Esophagus (tissue), 2 donors: ENCODE results near the gene GPR142. TPM values are rescaled to one million over a fixed set of nuclear protein-coding genes. Genes with fewer than 3 reads are reported as not detected.
"Not testable (repeated sequence)": the region's sequence is repeated elsewhere in the genome, so short reads cannot be mapped to it uniquely, and the experiment has no call there.

Experiments used
- H3K27ac ChIP-seq, 2 donors: one replicate each; pipeline ENCODE4 v1.5.1; 2013; ENCODE audit warnings: low read depth in 2 of 2, mild to moderate bottlenecking in 2 of 2, inconsistent platforms in 1 of 2, low read length in 1 of 2, moderate library complexity in 1 of 2
- H3K27me3 ChIP-seq, 2 donors: one replicate each; pipeline ENCODE4 v1.6.1; 2013; ENCODE audit warnings: low read length in 2 of 2, control low read depth in 1 of 2, mild to moderate bottlenecking in 1 of 2; ENCODE audit not compliant: insufficient read depth in 2 of 2, control insufficient read depth in 1 of 2
- H3K36me3 ChIP-seq, 2 donors: one replicate each; pipeline ENCODE4 v1.6.1; 2013; ENCODE audit warnings: low read length in 1 of 2; ENCODE audit not compliant: control insufficient read depth in 2 of 2, insufficient read depth in 2 of 2
- H3K4me1 ChIP-seq, 2 donors: one replicate each; pipeline ENCODE4 v1.6.1; 2013; ENCODE audit warnings: low read length in 1 of 2; ENCODE audit not compliant: control insufficient read depth in 2 of 2, insufficient read depth in 2 of 2
- H3K4me3 ChIP-seq, 2 donors: one replicate each; pipeline ENCODE4 v1.5.1; 2013; ENCODE audit warnings: low read length in 2 of 2, mild to moderate bottlenecking in 2 of 2, low read depth in 1 of 2, moderate library complexity in 1 of 2
- H3K9me3 ChIP-seq, 2 donors: one replicate each; pipeline ENCODE4 v1.6.1; 2013; ENCODE audit warnings: mild to moderate bottlenecking in 2 of 2, low read depth in 1 of 2, low read length in 1 of 2, moderate library complexity in 1 of 2; ENCODE audit not compliant: control insufficient read depth in 2 of 2, insufficient read depth in 1 of 2
- WGBS, 2 donors: extraction: QIAGEN DNeasy Blood & Tissue Kit; methylation state at CpG; one replicate each; pipeline ENCODE4 v1.1.7; 2013; 5-methylcytosine and 5-hydroxymethylcytosine counted together
- polyA plus RNA-seq, 2 donors: library from polyadenylated mRNA; stranded (reverse); fragments of 200-250 nt; gene quantifications; one replicate each; pipeline ENCODE4 v1.2.3, GENCODE V29; 2013
- donor health status: healthy with polysubstance abuse.
- donor health status: Bipolar disorder and iron deficiency.

Gene GPR142
- polyA plus RNA-seq, 2 donors, result 0.09 TPM; not detected in 1

GRCh38 chr17:74403512-74404137 lies 36.3 kb downstream of the GPR142 start:
- Histone ChIP-seq H3K4me1 (peaks cover 0 to 6% of the 10 kb centered on the region in 2 donors), H3K4me3 (no peak overlapping the region), H3K27me3 (no peaks in the 10 kb centered on the region), H3K27ac (no peak overlapping the region), H3K36me3 (no peaks in the 10 kb centered on the region), H3K9me3 (no peaks in the 10 kb centered on the region)
- WGBS, 2 donors, result 72 to 73% methylated on average over 12 of the region's 12 CpGs

GRCh38 chr17:74404218-74404617 lies 36.9 kb downstream of the GPR142 start:
- Histone ChIP-seq H3K4me1 (peaks cover 0 to 6% of the 10 kb centered on the region in 2 donors), H3K9me3 (no peaks in the 10 kb centered on the region), H3K4me3 (no peak overlapping the region), H3K27ac (no peak overlapping the region), H3K27me3 (no peaks in the 10 kb centered on the region), H3K36me3 (no peaks in the 10 kb centered on the region)
- 53 to 58% methylated on average over 7 of the region's 7 CpGs for WGBS, 2 donors

GRCh38 chr17:74404789-74405188 lies 37.5 kb downstream of the GPR142 start:
- peaks cover 0 to 6% of the 10 kb centered on the region in 2 donors for H3K4me1 ChIP-seq

GRCh38 chr17:74405311-74405710 lies 38.0 kb downstream of the GPR142 start:
- H3K27ac ChIP-seq, H3K4me3 ChIP-seq, H3K36me3 ChIP-seq, H3K9me3 ChIP-seq, H3K4me1 ChIP-seq, H3K27me3 ChIP-seq: not testable (repeated sequence)
- 90 to 95% methylated on average over 5 of the region's 5 CpGs for WGBS, 2 donors

More at GRCh38 chr17:74404789-74405188, 37.5 kb downstream of the GPR142 start:
- no peaks in the 10 kb centered on the region for H3K27me3 ChIP-seq
- no peaks in the 10 kb centered on the region for H3K36me3 ChIP-seq
- H3K4me3 ChIP-seq, result no peak overlapping the region
- no peak overlapping the region for H3K27ac ChIP-seq
- WGBS, 2 donors, result 67 to 69% methylated on average over 6 of the region's 6 CpGs
- no peaks in the 10 kb centered on the region for H3K9me3 ChIP-seq

- H3K36me3 ChIP-seq, result no peaks in the 10 kb centered on the region
- peaks cover 0 to 2% of the 10 kb centered on the region in 2 donors for H3K9me3 ChIP-seq
- H3K4me3 ChIP-seq, result no peak overlapping the region
- H3K27ac ChIP-seq, result no peak overlapping the region
- WGBS, 2 donors, result 69 to 86% methylated on average over 5 of the region's 5 CpGs
- H3K27me3 ChIP-seq, result no peaks in the 10 kb centered on the region
- H3K4me1 ChIP-seq, result peaks cover 0 to 6% of the 10 kb centered on the region in 2 donors
These were observed 40.1 kb downstream of the GPR142 start for GRCh38 chr17:74407384-74407783.

- H3K27me3 ChIP-seq, result no peaks in the 10 kb centered on the region
- 70 to 72% methylated on average over 3 of the region's 3 CpGs for WGBS, 2 donors
- peaks cover 0 to 6% of the 10 kb centered on the region in 2 donors for H3K4me1 ChIP-seq
- H3K36me3 ChIP-seq, result no peaks in the 10 kb centered on the region
- H3K27ac ChIP-seq, result no peak overlapping the region
- no peak overlapping the region for H3K4me3 ChIP-seq
- peaks cover 0 to 2% of the 10 kb centered on the region in 2 donors for H3K9me3 ChIP-seq
These were observed 41.0 kb downstream of the GPR142 start for GRCh38 chr17:74408262-74408661.

- Histone ChIP-seq H3K36me3 (no peaks in the 10 kb centered on the region), H3K27ac (no peak overlapping the region), H3K4me1 (peaks cover 0 to 6% of the 10 kb centered on the region in 2 donors), H3K4me3 (no peak overlapping the region), H3K9me3 (peaks cover 0 to 2% of the 10 kb centered on the region in 2 donors), H3K27me3 (no peaks in the 10 kb centered on the region)
- WGBS, 2 donors, result 53 to 66% methylated on average over 4 of the region's 4 CpGs
These were observed 41.5 kb downstream of the GPR142 start for GRCh38 chr17:74408815-74409214.

- WGBS, 2 donors, result 77 to 78% methylated on average over 4 of the region's 4 CpGs
- H3K27ac ChIP-seq, result no peak overlapping the region
- no peaks in the 10 kb centered on the region for H3K27me3 ChIP-seq
- peaks cover 0 to 2% of the 10 kb centered on the region in 2 donors for H3K9me3 ChIP-seq
- peaks cover 0 to 6% of the 10 kb centered on the region in 2 donors for H3K4me1 ChIP-seq
- no peak overlapping the region for H3K4me3 ChIP-seq
- no peaks in the 10 kb centered on the region for H3K36me3 ChIP-seq
These were observed 42.7 kb downstream of the GPR142 start for GRCh38 chr17:74410001-74410443.

GRCh38 chr17:74412581-74412980 lies 45.3 kb downstream of the GPR142 start:
- peaks cover 0 to 2% of the 10 kb centered on the region in 2 donors for H3K9me3 ChIP-seq
- no peaks in the 10 kb centered on the region for H3K36me3 ChIP-seq
- peaks cover 2 to 4% of the 10 kb centered on the region in 2 donors for H3K4me1 ChIP-seq
- H3K4me3 ChIP-seq, result no peak overlapping the region
- no peaks in the 10 kb centered on the region for H3K27me3 ChIP-seq
- WGBS, 2 donors, result 94 to 96% methylated on average over 8 of the region's 8 CpGs
- H3K27ac ChIP-seq, result no peak overlapping the region

- H3K36me3 ChIP-seq, result no peaks in the 10 kb centered on the region
- no peak overlapping the region for H3K4me3 ChIP-seq
- 72 to 77% methylated on average over 7 of the region's 7 CpGs for WGBS, 2 donors
- no peaks in the 10 kb centered on the region for H3K27me3 ChIP-seq
- H3K4me1 ChIP-seq, result peaks cover 0 to 4% of the 10 kb centered on the region in 2 donors
- H3K27ac ChIP-seq, result no peak overlapping the region
- H3K9me3 ChIP-seq, result peaks cover 0 to 2% of the 10 kb centered on the region in 2 donors
These were observed 46.2 kb downstream of the GPR142 start for GRCh38 chr17:74413491-74413890.
